ENCODE measurements around the gene ADAM12.

ADAM12 gene

DNA sequence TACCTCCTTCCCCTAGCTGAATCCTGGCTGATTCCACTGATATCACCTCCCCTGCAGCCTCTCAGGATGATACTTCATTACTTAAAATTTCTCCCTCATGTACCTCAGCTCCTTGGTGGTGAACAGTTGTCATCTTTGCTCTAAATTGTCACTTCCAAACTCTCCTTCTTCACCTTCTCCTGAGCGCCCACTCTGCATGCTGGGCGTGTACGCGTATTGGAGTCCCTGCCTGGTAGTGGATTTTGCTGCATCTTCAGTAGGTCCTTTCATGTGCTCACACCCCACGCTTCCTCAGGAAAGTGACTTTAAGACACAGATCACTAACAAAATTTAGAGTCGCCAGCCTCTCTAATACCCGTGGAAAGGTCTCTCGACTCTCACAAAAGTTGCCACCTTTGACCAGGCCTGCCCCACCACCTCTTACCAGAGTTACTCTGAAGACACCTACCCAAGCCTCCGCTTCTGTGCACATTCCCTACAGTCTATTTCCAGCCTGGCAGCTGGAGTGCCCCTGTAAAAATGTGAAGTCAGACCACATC, 255.1 kb downstream of the ADAM12 start:
- POLR2A ChIA-PET = no interaction called here
- no peak overlapping the region for H3K4me3 ChIP-seq (ENCODE audit: low read depth, low read length)
- CTCF ChIA-PET = interaction anchor here (0.8 to 1.1 kb wide), 3 partner anchors 20 to 252 kb away, joined by 3 read pairs; no protein-coding TSS in a partner anchor
- TF ChIP-seq, protein P1, sequence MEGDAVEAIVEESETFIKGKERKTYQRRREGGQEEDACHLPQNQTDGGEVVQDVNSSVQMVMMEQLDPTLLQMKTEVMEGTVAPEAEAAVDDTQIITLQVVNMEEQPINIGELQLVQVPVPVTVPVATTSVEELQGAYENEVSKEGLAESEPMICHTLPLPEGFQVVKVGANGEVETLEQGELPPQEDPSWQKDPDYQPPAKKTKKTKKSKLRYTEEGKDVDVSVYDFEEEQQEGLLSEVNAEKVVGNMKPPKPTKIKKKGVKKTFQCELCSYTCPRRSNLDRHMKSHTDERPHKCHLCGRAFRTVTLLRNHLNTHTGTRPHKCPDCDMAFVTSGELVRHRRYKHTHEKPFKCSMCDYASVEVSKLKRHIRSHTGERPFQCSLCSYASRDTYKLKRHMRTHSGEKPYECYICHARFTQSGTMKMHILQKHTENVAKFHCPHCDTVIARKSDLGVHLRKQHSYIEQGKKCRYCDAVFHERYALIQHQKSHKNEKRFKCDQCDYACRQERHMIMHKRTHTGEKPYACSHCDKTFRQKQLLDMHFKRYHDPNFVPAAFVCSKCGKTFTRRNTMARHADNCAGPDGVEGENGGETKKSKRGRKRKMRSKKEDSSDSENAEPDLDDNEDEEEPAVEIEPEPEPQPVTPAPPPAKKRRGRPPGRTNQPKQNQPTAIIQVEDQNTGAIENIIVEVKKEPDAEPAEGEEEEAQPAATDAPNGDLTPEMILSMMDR (IDR thresholded peaks at IDR 0.05; ENCODE audit: insufficient read depth, low read length, missing control alignments) = no peak
- no peak for DNase-seq (ENCODE audit: low read depth, low spot score)

DNA sequence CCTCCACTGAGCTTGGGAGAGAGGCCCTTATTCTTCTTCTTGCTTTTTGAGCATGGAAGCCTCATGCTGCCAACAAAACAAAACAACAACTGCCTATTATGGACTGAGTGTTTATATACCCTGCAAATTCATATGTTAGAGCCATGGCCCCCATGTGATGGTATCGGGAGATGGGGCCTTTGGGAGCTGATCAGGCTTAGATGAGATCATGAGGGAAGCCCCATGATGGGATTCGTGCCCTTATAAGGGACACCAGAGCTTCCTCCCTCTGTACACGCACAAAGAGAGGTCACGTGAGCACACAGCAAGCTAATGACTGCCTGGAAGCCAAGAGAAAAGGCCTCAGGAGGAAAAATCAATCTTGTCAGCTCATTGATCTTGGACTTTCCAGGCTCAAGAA, 256.9 kb downstream of the ADAM12 start:
- TF ChIP-seq, protein P1 (IDR thresholded peaks at IDR 0.05; ENCODE audit: insufficient read depth, low read length, missing control alignments) = no peak
- H3K4me3 ChIP-seq (ENCODE audit: low read depth, low read length) = no peak overlapping the region
- DNase-seq (ENCODE audit: low read depth, low spot score) = no peak
- ChIA-PET CTCF (interaction anchor here (0.8 to 1.0 kb wide), 2 partner anchors 85 to 372 kb away, joined by 4 read pairs; no protein-coding TSS in a partner anchor), POLR2A (no interaction called here)

DNA sequence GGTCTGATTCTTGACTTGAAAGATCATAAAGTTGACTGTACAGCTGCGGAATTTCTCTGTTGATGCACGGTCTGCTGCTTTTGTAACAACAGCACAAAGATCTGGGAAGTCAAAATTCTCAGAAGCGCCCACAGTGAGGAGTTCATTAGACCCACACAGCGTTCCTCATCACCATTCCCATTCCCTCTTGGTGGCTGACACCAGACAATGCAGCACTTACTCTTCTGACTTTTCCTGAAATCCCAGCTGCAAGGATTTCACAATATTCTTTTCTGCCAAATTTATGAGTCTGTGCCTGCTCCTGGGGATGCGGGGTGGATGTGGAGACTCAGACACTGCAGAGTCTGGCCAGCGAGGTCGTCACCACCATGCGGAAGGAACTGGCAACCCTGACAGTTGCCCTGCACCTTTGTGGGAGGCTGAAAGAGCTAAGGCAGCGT, 258.0 kb downstream of the ADAM12 start:
- ChIA-PET CTCF (interaction anchor here (0.8 to 1.3 kb wide), 4 partner anchors 9 to 147 kb away, joined by 3 to 4 read pairs (median 3); no protein-coding TSS in a partner anchor), POLR2A (no interaction called here)
- H3K4me3 ChIP-seq (ENCODE audit: low read depth, low read length) = no peak overlapping the region
- no peak for DNase-seq (ENCODE audit: low read depth, low spot score)
- TF ChIP-seq, protein P1 (IDR thresholded peaks at IDR 0.05; ENCODE audit: insufficient read depth, low read length, missing control alignments) = no peak

- TF ChIP-seq, protein P1 (IDR thresholded peaks at IDR 0.05; ENCODE audit: insufficient read depth, low read length, missing control alignments) = no peak
- no peak overlapping the region for H3K4me3 ChIP-seq (ENCODE audit: low read depth, low read length)
- CTCF ChIA-PET = interaction anchor here (1.1 kb wide), 1 partner anchor 375 kb away, joined by 4 read pairs; no protein-coding TSS in a partner anchor
- DNase-seq (ENCODE audit: low read depth, low spot score) = no peak
- POLR2A ChIA-PET = no interaction called here
These were observed 259.3 kb downstream of the ADAM12 start for GRCh38 chr10:126129026-126129425.

DNA sequence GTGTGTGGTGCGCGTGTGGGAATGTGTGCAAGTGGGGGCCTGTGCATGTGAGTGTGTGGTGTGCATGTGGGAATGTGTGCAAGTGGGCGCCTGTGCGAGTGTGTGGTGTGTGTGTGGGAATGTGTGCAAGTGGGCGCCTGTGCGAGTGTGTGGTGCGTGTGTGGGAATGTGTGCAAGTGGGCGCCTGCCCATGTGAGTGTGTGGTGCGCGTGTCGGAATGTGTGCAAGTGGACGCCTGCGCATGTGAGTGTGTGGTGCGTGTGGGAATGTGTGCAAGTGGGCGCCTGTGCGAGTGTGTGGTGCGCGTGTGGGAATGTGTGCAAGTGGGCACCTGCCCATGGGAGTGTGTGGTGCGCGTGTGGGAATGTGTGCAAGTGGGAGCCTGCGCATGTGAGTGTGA, 259.7 kb downstream of the ADAM12 start:
- TF ChIP-seq, protein P1 (IDR thresholded peaks at IDR 0.05; ENCODE audit: insufficient read depth, low read length, missing control alignments) = no peak
- DNase-seq (ENCODE audit: low read depth, low spot score) = no peak
- ChIA-PET POLR2A (no interaction called here), CTCF (no interaction called here)
- H3K4me3 ChIP-seq (ENCODE audit: low read depth, low read length) = no peak overlapping the region

DNA sequence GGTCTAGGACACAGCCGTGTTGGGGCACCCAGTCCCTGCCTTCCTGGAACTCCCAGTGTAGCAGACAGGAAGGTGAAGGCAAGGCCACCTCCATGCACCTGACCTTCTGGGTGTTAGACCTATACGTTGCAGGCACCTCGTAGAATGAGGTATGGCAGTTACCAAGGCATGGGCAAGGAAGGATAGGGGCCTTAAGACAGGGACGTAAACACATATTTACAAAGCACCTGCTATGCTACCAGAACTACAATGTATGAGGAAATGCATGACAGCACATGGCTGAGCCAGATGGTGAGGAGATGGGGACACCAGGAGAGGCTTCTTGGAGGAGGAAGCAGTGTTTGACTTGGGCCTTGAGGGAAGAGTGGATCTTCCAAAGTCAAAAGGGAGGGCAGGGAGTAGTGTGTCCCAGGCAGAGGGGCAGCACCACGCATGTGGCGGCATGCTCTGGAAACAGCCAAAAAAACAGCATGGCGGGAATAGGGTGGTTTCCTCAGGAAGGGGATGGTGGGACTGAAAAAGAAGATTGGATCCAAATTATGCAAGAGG, 260.7 kb downstream of the ADAM12 start:
- POLR2A ChIA-PET = no interaction called here
- CTCF ChIA-PET = no interaction called here
- no peak overlapping the region for H3K4me3 ChIP-seq (ENCODE audit: low read depth, low read length)
- DNase-seq (ENCODE audit: low read depth, low spot score) = no peak
- TF ChIP-seq, protein P1 (IDR thresholded peaks at IDR 0.05; ENCODE audit: insufficient read depth, low read length, missing control alignments) = no peak

Data from AG04449 (cell line).